ENCODE measurements around the gene UPK3BL2.
"Not testable (repeated sequence)": the region's sequence is repeated elsewhere in the genome, so short reads cannot be mapped to it uniquely, and the experiment has no call there.

DNA sequence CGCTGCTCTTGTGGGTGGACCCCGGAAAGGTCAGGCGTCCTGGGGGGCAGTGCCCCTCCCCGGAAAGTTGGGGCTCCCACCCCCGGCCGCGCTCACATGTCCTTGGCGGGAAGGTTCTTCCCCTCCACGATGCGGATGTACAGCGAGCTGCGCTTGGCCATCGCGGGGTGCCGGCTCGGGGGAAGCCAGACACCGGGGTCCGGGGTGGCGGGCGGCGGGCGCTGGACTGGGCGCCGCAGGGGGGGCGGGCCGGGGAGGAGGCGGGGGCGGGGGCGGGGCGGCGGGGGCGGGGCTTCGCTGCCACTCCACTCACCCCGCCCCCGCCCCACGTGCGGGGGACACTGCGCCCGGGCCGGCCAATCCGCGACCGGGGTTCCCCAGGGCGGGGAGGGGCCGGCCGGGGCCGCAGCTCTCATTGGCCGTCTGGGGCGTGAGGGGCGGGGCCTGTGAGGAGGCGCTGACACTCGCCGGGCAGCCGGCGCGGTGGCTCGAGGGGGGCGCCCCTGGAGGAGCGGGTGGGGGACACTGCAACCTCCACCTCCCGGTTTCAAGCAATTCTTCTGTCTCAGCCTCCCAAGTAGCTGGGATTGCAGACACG lies 25.8 kb downstream of the UPK3BL2 start, which contains the start of gene RASA4B:
- TF ChIP-seq POLR2AphosphoS5 (IDR thresholded peaks at IDR 0.05; ENCODE audit: borderline replicate concordance, low read depth, low read length); EZH2 (IDR thresholded peaks at IDR 0.05): not testable (repeated sequence)
